Prostate gland (tissue), 2 donors: ENCODE measurements around the gene RAB4A.

Experiments
- CTCF ChIP-seq, 4 experiments: fragments of 200-600 bp in 2 of 4; fragments of 450-650 bp in 2 of 4; sonication (generic) in 2 of 4; IDR thresholded peaks; 1 replicate in 3 of 4; 2 replicates in 1 of 4; pipeline ENCODE4 v1.5.1; 2016 to 2019; ENCODE audit warnings: antibody characterized with exemption in 4 of 4, mild to moderate bottlenecking in 2 of 4, moderate library complexity in 2 of 4
- POLR2A ChIP-seq: fragments of 450-650 bp; IDR thresholded peaks from one replicate; pipeline ENCODE4 v1.6.1; 2016; ENCODE audit warnings: antibody characterized with exemption, mild to moderate bottlenecking

GRCh38 chr1:229310833-229311232, 39.9 kb downstream of the RAB4A start:
- no peak for TF ChIP-seq CTCF (IDR thresholded peaks at IDR 0.05)
- no peak for TF ChIP-seq POLR2A
